AG09319 (cell line): Measurements from ENCODE around the gene DAPK2.
A peak's percentile ranks its signal among the peaks of the same experiment; 100 is the strongest.

Source experiments
- DNase-seq: peaks from one replicate; pipeline ENCODE4 v3.0.0-alpha.2; 2010; ENCODE audit warnings: low read depth; ENCODE audit errors: extremely low read depth
- TF ChIP-seq, protein P1 (sequence below): IDR thresholded peaks from 2 replicates; pipeline ENCODE4 v1.5.1; 2011; ENCODE audit warnings: low read depth, mild to moderate bottlenecking, inconsistent platforms, low read length, moderate library complexity

The DAPK2 gene

DNA sequence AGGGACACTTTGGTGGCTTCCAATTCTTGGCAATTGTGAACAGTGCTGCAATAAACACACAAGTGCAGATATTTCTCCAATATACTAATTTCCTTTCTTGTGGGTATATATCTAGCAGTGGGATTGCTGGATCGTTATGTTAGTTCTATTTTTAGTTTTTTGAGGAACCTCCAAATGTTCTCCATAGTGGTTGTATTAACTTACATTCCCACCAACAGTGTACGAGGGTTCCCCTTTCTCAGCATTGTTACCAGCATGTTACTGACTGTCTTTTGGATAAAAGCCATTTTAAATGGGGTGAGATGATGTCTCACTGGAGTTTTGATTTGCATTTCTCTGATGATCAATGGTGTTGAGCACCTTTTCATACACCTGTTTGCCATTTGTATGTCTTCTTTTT is 92.8 kb downstream of the DAPK2 start:
- DNase-seq: no peak
- TF ChIP-seq, protein P1, sequence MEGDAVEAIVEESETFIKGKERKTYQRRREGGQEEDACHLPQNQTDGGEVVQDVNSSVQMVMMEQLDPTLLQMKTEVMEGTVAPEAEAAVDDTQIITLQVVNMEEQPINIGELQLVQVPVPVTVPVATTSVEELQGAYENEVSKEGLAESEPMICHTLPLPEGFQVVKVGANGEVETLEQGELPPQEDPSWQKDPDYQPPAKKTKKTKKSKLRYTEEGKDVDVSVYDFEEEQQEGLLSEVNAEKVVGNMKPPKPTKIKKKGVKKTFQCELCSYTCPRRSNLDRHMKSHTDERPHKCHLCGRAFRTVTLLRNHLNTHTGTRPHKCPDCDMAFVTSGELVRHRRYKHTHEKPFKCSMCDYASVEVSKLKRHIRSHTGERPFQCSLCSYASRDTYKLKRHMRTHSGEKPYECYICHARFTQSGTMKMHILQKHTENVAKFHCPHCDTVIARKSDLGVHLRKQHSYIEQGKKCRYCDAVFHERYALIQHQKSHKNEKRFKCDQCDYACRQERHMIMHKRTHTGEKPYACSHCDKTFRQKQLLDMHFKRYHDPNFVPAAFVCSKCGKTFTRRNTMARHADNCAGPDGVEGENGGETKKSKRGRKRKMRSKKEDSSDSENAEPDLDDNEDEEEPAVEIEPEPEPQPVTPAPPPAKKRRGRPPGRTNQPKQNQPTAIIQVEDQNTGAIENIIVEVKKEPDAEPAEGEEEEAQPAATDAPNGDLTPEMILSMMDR: no peak

DNA sequence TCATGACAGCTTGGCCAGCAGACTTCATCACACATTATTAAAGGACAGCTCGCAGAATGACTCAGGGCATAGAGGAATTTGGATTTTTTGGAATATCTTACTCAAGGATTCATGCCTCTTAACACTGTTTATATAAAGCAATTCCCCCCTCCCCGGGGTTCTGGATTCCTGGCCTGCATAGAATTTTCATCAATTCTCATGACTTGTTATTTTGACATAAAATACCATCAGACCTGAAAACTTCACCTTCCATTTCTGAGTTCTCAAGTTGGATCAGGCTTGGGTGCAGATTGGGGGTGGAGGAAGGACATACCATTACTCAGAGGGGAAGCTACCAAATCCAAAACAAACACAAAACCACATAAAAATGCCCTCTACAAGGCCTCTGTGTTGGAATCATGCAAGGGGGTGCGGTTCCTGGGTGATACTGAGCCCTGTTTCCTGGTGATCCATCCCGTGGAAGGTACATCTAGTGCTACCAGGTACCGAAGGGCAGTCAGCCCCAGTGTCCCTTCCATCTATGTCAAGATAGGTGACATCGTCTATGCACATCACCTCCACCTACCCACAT is 95.3 kb downstream of the DAPK2 start:
- peak; percentile 68 for DNase-seq
- TF ChIP-seq, protein P1: no peak

DNA sequence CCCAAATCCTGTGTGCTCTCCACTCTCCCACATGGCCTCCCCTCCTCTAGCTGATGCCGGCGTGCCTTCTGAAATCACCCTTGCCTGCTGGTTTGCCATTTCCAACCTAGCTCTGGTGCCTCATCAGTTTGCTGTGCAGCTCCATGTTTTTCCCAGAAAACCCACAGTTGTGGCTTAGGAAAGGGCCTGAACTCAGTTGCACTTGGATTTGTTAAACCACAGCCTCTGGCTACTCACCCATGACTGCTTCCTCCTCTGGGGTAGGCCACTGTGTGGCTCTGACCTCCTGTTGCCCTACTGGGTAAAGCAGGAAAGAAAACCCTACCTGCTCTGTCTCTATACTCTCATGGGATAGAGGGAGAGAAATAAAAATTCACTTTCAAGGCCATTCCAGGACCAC is 97.3 kb downstream of the DAPK2 start:
- TF ChIP-seq, protein P1: no peak
- no peak for DNase-seq

DNA sequence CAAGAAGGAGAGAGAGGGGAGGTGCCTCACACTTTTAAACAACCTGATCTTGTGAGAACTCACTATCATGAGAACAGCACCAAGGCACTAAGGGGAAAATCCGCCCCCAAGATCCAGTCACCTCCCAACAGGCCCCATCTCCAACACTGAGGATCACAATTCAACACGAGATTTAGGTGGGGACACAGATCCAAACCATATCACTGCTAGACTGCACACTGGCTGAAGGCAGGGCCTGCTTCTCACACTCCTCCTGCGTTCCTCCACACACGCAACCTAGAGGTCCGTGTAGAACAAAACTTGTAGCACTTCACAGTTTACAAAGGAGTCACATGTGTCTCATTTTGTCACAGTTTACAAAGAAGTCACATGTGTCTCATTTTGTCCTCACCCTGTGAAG is 97.8 kb downstream of the DAPK2 start:
- no peak for DNase-seq
- TF ChIP-seq, protein P1: no peak

DNA sequence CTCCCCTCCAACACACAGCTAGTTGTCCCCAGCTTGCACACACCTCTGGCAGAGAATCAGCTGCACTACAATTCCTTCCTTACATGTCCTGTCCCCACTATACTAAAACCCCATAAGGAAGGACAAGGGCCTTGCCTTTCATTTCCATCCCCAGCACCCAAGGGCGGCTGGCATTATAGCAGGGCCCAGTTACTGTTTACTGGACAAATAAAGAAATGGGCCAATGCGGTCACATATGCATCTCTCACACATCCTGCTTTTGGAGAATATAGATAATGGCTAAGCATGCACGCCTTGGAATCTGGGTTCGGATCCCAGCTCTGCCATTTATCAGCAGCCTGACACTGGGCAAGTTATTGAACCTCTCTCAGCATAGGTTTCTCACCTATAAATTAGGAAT is 99.1 kb downstream of the DAPK2 start:
- TF ChIP-seq, protein P1: no peak
- no peak for DNase-seq

DNA sequence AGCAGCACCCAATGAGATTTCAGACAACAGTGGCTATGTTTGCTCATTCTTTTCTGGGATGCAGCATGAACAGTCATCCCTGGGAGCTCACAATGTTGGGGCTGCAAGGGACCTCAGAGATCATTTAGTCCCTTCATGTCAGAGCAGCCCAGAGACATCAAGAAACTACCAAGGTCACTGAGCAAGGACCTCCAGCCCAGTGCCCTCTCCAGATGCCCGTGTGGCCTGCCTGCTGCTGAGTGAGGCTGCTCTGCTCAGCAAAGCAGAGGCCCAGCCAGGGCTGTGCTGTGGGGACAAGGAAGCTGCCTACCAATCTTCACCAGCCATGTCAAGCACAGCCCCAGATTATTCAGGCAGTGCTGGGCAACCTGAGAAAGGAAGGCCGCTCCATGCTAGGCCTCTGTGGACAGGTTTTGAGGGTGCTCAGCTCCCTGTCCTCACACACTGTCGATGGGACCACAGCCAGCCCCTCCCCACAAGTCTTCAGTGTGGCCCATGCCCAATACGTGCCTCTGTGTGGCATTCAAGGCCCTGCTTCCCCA is 99.7 kb downstream of the DAPK2 start:
- TF ChIP-seq, protein P1: no peak
- no peak for DNase-seq

DNA sequence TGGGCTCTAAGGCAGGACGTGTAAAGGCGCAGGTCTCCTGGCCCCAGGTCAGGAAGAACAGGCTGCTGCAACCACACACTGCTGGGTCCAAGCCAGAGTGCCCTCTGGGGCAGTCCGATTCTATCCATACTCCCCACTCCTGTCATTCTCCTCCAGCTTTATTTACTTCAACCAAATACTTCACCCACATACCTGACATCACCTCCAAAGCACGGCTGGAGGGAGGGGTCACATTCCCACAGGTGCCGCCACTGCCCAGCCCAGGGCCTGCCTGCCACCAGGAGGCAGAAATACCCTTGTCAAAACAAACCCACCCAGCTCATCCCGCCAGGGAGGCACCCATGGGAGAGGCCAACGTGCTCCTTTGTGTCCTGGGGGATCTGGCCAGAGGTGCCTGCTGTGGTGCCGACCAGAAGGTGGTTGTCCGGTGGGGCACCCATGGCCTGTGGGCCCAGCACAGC is 100.4 kb downstream of the DAPK2 start:
- TF ChIP-seq, protein P1: no peak
- no peak for DNase-seq
